MCF 10A (cell line): ENCODE results near the gene CEP295NL. TPM values are rescaled to one million over a fixed set of nuclear protein-coding genes. Genes with fewer than 3 reads are reported as not detected.
A peak's percentile ranks its signal among the peaks of the same experiment; 100 is the strongest.

Experiments used
- BruUV-seq: library from RNA; stranded (reverse); fragments of 400-500 nt; replicated peaks from 2 replicates; lab custom pipeline; 2021; lab: Mats Ljungman, UMichigan
- CTCF ChIA-PET: fragments of 300-600 bp; sonication (Branson Sonifier 250); formaldehyde crosslinking; extraction: SDS; loops from one replicate; lab custom pipeline; 2021; ENCODE audit warnings: antibody characterized with exemption, inconsistent platforms; lab: Yijun Ruan, JAX
- POLR2A ChIA-PET: fragments of 300-600, 350-650 bp; sonication (Branson Sonifier 250); formaldehyde crosslinking; extraction: SDS; loops from one replicate; lab custom pipeline; 2020; ENCODE audit warnings: antibody characterized with exemption, inconsistent platforms; lab: Yijun Ruan, JAX
- DNase-seq: peaks from one replicate; pipeline ENCODE4 v3.0.0-alpha.2; 2018; ENCODE audit not compliant: unreplicated experiment
- H3K27ac Mint-ChIP-seq: one replicate; pipeline ENCODE4 v1.8.0; 2022; ENCODE audit warnings: mild to moderate bottlenecking, low read depth, mixed read lengths; ENCODE audit not compliant: unreplicated experiment
- H3K27me3 Mint-ChIP-seq: one replicate; pipeline ENCODE4 v1.8.0; 2022; ENCODE audit warnings: mixed read lengths; ENCODE audit not compliant: insufficient read depth, unreplicated experiment
- H3K36me3 Mint-ChIP-seq: one replicate; pipeline ENCODE4 v1.8.0; 2022; ENCODE audit warnings: mild to moderate bottlenecking, moderate library complexity, mixed read lengths; ENCODE audit not compliant: insufficient read depth, unreplicated experiment
- H3K4me1 Mint-ChIP-seq: one replicate; pipeline ENCODE4 v1.8.0; 2022; ENCODE audit warnings: mixed read lengths; ENCODE audit not compliant: insufficient read depth, unreplicated experiment
- H3K4me3 Mint-ChIP-seq: one replicate; pipeline ENCODE4 v1.8.0; 2022; ENCODE audit warnings: mild to moderate bottlenecking, moderate library complexity, mixed read lengths; ENCODE audit not compliant: unreplicated experiment
- H3K9me3 Mint-ChIP-seq: one replicate; pipeline ENCODE4 v1.8.0; 2022; ENCODE audit warnings: mixed read lengths; ENCODE audit not compliant: unreplicated experiment
- intact Hi-C: fragments of 100-400 bp; cut with micrococcal nuclease; formaldehyde crosslinking; loops from 2 replicates; pipeline ENCODE4 v1.14.1; 2022
- total RNA-seq: library from RNA; stranded (reverse); gene quantifications from 2 replicates; pipeline ENCODE4 v1.2.3, GENCODE V29; 2022
- TF ChIP-seq, protein P1 (sequence below): fragments of 200-600 bp; IDR thresholded peaks from one replicate; pipeline ENCODE4 v1.8.0; 2022; ENCODE audit warnings: antibody characterized with exemption, mild to moderate bottlenecking; ENCODE audit not compliant: unreplicated experiment

CEP295NL gene
- total RNA-seq, 1 experiment from 2014 or later, result 0.68 TPM

- H3K4me3 Mint-ChIP-seq, result no peak overlapping the region
- POLR2A ChIA-PET, result interaction anchor here (0.7 to 1.7 kb wide), 7 partner anchors 18 to 121 kb away, joined by 3 to 11 read pairs (median 5); no protein-coding TSS in a partner anchor
- H3K27me3 Mint-ChIP-seq, result no peaks in the 10 kb centered on the region
- H3K27ac Mint-ChIP-seq, result no peak overlapping the region
- peaks cover 41% of the 10 kb centered on the region for H3K36me3 Mint-ChIP-seq
- TF ChIP-seq, protein P1, sequence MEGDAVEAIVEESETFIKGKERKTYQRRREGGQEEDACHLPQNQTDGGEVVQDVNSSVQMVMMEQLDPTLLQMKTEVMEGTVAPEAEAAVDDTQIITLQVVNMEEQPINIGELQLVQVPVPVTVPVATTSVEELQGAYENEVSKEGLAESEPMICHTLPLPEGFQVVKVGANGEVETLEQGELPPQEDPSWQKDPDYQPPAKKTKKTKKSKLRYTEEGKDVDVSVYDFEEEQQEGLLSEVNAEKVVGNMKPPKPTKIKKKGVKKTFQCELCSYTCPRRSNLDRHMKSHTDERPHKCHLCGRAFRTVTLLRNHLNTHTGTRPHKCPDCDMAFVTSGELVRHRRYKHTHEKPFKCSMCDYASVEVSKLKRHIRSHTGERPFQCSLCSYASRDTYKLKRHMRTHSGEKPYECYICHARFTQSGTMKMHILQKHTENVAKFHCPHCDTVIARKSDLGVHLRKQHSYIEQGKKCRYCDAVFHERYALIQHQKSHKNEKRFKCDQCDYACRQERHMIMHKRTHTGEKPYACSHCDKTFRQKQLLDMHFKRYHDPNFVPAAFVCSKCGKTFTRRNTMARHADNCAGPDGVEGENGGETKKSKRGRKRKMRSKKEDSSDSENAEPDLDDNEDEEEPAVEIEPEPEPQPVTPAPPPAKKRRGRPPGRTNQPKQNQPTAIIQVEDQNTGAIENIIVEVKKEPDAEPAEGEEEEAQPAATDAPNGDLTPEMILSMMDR, result peak; percentile 91
- CTCF ChIA-PET, result interaction anchor here (0.6 to 7.5 kb wide), 20 partner anchors 10 to 527 kb away, joined by 3 to 126 read pairs (median 4); no protein-coding TSS in a partner anchor
- intact Hi-C loops, result loop anchor here (1.0 kb wide), 1 partner anchor 105 kb away; no protein-coding TSS in a partner anchor
- H3K4me1 Mint-ChIP-seq, result peaks cover 29% of the 10 kb centered on the region
- no TSS peak for BruUV-seq
- peak; percentile 83 for DNase-seq
- no peaks in the 10 kb centered on the region for H3K9me3 Mint-ChIP-seq
These were observed 37.2 kb downstream of the CEP295NL start for GRCh38 chr17:78865682-78866390.

GRCh38 chr17:78864117-78864516, 38.9 kb downstream of the CEP295NL start:
- no peaks in the 10 kb centered on the region for H3K27me3 Mint-ChIP-seq
- H3K9me3 Mint-ChIP-seq, result no peaks in the 10 kb centered on the region
- ChIA-PET POLR2A (interaction anchor here (1.6 kb wide), 1 partner anchor 24 kb away, joined by 7 read pairs; the partner anchor contains the start of gene USP36), CTCF (interaction anchor here (0.6 to 7.5 kb wide), 7 partner anchors 12 to 745 kb away, joined by 3 to 126 read pairs (median 6); no protein-coding TSS in a partner anchor)
- intact Hi-C loops, result no loop called here
- DNase-seq, result no peak
- TF ChIP-seq, protein P1, result no peak
- no TSS peak for BruUV-seq
- peak overlapping the region; percentile 73 for H3K27ac Mint-ChIP-seq
- H3K4me1 Mint-ChIP-seq, result peaks cover 29% of the 10 kb centered on the region
- no peak overlapping the region for H3K4me3 Mint-ChIP-seq
- H3K36me3 Mint-ChIP-seq, result peaks cover 24% of the 10 kb centered on the region

GRCh38 chr17:78862073-78863023, 40.7 kb downstream of the CEP295NL start:
- TSS peak; percentile 98 for BruUV-seq
- peak overlapping the region; percentile 100 for H3K27ac Mint-ChIP-seq
- TF ChIP-seq, protein P1, result no peak
- H3K36me3 Mint-ChIP-seq, result peaks cover 8% of the 10 kb centered on the region
- H3K4me1 Mint-ChIP-seq, result peaks cover 22% of the 10 kb centered on the region
- DNase-seq, result peak; percentile 96
- ChIA-PET POLR2A (interaction anchor here (0.7 to 2.6 kb wide), 10 partner anchors 10 to 113 kb away, joined by 3 to 11 read pairs (median 6); no protein-coding TSS in a partner anchor), CTCF (interaction anchor here (0.7 to 7.5 kb wide), 2 partner anchors 12 to 110 kb away, joined by 3 to 126 read pairs; no protein-coding TSS in a partner anchor)
- no peaks in the 10 kb centered on the region for H3K9me3 Mint-ChIP-seq
- intact Hi-C loops, result loop anchor here (2.0 kb wide), 1 partner anchor 22 kb away; the partner anchor contains the start of gene USP36
- H3K4me3 Mint-ChIP-seq, result peak overlapping the region; percentile 61
- no peaks in the 10 kb centered on the region for H3K27me3 Mint-ChIP-seq
